ENCODE results near the gene APBA2.

Gene APBA2

DNA sequence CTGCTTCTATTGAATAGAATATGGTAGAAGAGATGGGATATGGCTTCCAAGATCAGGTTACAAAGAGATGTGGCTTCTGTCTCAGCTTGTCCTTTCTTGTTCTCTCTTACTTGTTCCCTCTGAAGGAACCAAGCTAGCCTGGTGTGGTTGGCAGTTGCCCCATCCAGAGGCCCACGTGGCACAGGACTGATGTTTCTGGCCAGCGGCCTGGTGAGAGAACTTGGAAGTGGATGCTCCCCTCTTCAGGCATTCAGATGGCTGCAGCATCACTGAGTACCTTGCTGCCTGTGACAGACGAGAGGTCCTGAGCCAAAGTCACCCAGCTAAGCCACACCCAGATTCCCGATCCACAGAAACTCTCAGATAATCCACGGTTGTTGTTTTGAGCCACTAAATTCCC, 200.2 kb downstream of the APBA2 start:
- DNase-seq (ENCODE audit: low read depth in 3 of 3), result no peak

DNA sequence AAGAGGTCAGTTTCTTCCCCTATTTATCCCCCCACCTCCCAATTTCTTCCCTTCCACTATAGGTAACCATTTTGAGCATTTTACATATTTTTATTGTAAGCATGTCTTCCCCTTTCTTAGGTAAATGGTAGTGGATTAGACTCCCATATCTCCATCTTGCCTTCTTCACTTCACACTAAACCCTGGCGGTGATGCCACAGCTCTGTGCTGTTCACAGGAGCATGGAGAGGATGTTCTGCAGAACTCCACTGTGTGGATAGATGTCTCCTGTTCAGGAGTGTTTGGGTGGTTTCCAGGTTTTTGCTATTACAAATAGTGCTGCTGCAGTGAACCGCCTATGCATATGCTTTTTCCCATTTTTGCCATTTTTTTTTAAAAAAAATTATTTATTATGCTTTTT, 201.1 kb downstream of the APBA2 start:
- DNase-seq (ENCODE audit: low read depth in 3 of 3), result no peak

DNA sequence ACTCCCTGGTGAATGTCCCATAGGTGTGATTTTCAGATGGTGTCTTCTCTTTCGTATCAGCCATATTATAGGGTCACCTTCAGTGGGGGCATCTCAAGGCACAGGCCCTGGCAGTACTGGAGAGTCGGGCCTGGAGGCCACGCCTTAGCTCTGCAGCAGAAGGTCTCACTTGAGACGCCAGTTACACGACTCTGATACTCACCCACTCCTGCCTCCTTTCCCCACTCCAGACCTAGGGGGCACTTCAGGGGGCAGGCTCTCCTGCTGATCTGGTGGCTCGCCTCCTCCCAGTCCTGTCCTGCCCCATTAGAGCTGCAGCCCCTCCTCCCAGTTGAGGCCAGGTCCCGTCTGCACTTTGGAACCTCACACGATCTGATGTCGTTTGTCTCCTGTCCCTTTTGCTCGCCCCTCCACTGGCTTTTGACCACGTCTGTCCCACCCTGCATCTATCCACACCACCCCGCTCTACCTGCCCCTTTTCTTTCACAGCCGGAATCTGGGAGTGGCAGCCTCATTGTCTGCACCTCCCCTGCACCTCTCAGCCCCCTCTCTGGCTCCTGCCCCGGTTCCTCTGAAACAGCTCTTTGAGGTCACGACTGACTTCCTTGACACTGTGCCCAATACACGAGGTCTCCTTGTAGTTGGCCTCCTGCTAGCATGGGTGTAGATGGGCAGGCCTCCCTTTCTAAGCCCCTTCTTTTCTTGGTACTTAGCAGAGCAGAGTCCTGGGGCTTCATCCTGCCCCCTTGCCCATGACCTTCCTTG, 201.9 kb downstream of the APBA2 start:
- DNase-seq (ENCODE audit: low read depth in 3 of 3), result no peak

DNA sequence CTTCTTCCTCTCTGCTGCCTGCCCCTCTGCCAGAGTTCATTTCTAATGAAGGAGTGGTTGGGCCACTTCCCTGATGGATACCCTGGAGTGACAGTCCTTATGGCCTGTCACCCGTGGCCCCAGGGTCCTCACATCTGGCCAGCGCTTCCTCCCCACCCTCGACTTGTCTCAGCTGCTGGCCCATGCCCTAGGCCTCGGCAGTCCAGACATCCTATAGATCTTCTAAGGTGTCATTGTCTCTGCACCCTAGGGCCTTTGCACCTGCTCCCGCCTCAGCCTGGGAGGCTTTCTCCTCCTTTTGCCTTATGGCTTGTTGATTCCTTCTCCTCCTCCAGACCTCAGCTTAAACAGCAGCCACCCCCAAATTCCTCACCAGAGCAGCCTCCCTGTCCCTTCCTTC, 202.9 kb downstream of the APBA2 start:
- no peak for DNase-seq (ENCODE audit: low read depth in 3 of 3)

DNA sequence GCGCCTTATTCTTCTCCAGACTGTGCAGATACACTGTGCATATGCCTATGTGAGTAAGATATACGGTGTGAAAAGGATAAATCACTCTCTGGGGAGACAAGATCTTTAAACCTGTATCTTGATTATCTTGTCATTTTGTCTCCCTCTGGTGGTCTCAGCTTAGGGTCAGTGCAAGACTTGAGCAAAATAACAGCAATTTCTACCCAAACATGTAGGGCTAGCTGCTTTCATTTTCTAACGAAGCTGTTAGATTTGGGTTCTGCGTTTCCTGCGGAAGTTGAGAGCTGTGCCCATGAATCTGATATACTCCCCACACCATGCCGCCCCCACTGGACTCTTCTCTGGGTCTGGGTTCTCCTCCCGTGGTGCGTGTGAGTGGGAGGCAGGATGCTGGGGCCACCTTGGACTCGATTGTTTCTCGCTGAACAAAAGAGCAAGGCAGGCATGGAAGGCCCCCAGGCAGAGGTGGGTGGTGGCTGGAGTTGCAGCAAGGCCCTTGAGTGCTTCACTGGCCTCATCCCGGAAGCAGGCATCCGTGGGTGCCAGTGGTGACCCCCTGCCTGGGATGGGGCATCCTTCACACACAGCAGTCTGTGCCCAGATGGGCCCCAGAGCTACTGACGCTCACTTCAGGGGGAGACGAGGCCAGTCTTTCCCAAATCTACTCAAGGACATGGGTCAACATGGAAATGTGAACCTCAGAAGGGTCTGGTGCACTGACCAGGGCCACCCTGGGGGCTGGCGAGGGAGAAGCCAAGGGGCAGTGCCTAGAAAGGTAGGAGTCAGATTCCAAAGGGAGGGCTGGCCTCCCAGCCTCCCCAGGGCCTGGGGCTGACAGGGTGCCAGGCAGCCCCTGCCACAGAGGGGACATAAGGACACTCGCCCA, 204.2 kb downstream of the APBA2 start:
- DNase-seq (ENCODE audit: low read depth in 3 of 3), result no peak

DNA sequence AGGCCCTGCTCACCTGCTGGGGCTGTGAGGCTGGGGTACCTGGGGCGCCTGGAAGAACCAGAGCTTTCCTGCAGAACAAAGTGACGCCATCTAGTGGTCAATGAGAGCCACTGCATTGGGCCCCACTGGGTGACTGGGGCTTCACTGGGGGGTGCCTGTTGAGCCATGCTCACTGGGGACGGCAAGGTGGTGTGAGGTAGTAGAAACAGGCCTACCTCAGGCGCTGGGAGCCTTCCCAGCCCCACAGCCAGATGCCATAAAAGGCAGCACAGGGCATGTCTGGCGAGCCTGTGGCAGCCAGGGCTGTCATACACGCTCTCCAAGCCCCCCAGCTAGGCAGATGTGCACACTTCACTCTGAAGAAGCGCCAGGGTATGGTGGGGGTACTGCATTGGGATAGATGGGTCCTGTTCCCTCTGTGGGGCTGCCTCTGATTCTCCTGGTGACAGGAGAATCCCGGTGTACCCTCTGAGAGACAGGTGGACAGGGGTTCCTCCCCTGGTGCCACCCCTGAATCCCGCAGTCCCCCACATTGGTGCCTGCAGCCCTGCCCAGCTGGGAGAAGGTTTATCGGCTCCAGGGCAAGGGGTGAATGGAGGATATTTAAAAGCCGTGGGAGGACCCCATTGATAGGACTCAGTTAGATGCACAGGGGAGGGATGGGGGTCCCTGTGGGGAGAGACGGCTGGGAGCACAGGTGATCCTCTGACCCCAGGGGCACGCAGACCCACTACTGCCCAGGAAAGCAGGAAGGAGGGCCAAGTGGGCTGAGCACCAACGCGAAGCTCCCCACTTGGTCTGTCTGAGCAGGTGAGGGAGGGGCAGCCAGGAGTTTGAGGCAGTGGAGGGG, 205.1 kb downstream of the APBA2 start:
- peak; percentile 14 to 50 (median 20) for DNase-seq (ENCODE audit: low read depth in 3 of 3)

DNA sequence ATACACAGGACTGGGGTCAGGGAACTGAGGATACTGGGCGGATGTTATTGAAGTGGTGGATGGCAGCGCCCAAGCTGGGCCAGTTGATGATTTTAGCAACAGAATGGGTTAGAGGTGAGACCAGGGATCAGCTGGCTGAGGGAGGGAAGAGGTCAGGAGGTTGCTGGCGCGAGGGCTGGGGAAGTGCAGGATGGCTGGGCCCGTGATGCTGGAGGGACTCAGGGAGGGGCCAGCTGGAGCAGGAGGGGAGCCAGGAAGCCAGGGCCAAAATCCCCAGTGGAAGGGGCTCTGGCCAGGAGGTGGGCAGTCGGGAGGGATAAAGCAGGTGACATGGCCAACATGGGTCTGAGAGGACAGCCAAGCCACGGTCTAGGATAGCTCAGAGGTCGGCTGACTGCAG, 205.9 kb downstream of the APBA2 start:
- no peak for DNase-seq (ENCODE audit: low read depth in 3 of 3)

DNA sequence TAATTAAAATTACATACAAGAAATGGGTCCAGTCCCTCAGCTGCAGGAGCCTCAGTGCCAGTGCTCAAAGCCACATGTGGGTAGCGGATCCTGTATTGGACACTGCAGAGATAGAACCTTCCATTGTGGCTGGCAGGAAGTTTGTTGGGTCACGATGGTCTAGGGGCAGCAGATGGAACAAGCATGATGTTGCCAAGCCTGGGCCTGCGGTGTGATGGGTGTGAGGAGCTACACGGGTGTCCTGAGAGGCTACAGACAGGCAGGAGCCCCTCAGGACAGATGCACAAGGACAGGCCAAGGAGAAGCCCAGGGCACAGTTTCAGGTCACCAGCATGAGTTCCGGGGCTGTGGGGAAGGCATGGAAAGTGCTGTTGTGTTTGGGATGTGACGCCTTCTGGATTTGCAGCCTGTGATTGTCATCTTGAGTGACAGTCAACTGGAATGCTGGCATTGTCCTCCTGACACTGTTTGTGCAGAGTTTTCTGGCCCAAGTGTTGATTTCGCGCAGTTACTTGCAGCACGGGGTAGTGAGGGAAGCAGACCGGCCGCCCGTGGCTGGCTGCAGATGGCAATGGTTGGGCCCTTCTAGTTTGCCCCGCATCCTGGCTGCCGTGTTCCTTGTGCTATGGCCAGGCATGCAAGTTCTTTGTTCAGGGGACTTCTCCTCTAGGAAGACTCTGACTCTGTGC, 206.7 kb downstream of the APBA2 start:
- DNase-seq (ENCODE audit: low read depth in 3 of 3), result no peak

DNA sequence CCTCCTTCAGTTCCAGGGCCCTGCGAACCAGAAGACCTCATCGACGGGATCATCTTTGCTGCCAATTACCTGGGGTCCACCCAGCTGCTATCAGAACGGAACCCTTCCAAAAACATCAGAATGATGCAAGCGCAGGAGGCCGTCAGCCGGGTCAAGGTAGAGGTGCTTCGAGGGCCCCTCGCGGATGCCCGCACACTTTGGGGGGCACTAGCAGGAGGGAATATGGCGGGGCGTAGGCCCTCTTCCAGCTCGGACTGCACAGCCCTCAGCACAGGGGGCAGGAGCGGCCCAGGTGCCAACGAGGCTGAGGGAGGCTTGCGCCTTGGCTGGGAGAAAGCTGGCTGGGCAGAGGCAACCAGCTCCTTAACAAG, 207.3 kb downstream of the APBA2 start:
- no peak for DNase-seq (ENCODE audit: low read depth in 3 of 3)

DNA sequence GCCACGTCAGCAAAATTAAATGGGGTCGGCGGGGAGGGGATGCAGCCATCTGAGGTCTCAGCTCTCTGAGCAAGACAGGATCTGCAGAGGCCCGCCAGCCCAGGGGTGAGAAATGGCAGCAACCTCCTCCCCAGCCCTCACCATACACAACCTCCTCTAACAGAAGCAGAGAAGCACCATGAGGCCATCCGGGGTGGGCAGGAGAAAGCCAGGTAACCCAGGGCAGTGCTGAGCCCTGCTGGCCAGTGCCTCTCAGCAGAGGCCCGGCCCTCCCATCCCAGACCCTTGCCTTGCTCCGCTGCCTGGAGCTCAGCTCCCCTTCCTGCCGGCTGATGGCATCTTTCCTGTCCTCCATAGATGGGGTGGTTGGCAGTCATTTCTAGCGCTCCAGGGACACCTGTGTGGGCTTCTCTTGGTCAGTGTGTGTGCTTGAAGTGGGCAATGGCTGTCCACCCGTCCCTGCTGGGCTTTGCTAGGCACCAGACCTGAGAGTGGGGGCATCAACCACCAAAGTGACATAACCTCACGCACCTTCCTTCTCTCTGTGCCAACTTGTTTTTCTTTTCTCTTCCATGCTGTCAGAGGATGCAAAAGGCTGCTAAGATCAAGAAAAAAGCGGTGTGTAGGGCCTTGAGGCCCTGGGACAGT, 208.0 kb downstream of the APBA2 start:
- DNase-seq (ENCODE audit: low read depth in 3 of 3), result no peak

DNA sequence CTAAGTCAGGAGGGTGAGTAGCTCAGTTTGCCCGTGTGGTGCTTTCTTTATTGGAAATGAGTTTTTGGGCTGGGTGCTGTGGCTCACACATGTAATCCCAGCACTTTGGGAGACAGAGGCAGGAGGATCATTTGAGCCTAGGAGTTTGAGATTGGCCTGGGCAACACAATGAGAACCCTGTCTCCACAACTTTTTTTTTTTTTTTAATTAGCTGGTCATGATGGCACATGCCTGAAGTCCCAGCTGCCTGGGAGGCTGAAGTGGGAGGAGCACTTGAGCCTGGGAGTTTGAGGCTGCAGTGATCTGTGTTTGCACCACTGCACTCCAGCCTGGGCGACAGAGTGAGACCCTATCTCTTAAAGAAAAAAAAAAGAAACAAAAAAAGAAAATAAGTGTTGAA, 208.9 kb downstream of the APBA2 start:
- DNase-seq (ENCODE audit: low read depth in 3 of 3), result no peak

DNA sequence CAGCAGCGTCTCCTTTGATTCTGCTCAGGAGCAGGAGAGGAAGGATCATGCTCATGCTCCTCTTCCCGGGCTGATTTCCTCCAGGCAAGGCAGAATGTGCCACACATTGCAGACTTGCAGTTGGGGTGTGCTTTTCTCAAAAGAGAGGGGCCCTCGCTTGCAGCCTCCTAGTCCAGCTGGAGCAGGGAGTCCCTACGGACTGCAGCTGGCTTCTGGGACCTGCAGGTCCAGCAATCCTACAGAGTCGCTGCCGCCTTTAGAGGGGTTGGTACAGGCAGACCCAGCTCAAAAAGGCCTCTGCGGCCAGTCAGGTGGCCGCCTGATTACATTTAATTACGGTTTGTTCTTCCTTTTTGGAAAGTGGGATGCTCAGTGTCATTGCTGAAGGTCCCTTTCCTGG, 210.0 kb downstream of the APBA2 start:
- no peak for DNase-seq (ENCODE audit: low read depth in 3 of 3)

DNA sequence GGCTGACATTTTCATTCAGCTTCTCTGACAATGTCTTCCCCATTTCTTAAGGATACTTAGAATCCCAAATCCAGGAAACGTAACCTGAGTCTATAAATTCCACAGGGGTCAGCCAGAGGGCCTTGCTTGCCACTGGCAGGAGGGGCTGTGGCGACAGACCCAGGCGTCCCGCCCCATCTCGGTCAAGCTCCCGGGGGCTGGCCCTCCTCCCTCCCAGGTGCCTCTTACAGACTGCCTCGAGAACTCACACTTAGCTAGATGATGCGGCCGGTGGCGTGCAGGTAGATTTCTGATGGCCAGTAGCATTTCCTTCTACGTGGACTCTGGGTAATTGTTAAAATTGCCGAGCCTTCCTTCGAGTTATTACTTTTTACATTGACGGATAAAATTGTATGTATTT, 211.4 kb downstream of the APBA2 start:
- no peak for DNase-seq (ENCODE audit: low read depth in 3 of 3)

DNA sequence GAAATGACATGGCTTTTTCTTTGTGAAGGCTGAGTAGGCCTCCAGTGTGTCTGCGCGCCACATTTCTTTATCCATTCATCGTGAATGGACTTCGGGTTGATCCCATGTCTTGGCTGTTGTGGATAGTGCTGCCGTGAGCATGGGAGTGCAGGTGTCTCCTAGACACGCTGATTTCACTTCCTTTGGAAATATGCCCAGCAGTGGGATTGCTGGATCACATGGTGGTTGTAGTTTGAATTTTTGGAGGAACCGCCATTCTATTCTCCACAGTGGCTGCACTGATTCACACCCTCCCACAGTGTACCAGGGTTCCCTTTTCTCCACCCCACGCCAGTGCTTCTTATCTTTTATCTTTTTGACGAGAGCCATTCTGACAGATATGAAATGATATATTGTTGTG, 212.2 kb downstream of the APBA2 start:
- DNase-seq (ENCODE audit: low read depth in 3 of 3), result no peak

DNA sequence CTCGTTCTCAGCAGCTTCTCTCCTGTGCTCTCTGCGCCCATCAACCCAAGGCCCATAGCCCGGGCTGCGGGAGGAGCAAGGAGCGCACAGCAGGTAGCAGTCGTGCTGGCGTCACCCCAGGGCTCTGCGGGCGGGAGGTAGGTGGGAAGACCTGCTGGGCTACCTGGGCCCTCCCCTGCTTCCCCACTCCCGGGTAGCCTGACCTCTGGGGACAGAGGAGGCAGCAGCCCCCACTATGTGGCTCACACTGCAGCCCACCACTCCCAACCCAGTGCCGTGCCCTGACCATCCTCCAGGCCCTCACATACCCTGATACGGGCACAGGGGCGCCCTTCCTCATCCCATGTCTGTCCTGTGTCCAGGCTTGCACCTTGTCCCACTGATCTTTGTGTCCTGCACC, 212.9 kb downstream of the APBA2 start:
- DNase-seq (ENCODE audit: low read depth in 3 of 3), result no peak

DNA sequence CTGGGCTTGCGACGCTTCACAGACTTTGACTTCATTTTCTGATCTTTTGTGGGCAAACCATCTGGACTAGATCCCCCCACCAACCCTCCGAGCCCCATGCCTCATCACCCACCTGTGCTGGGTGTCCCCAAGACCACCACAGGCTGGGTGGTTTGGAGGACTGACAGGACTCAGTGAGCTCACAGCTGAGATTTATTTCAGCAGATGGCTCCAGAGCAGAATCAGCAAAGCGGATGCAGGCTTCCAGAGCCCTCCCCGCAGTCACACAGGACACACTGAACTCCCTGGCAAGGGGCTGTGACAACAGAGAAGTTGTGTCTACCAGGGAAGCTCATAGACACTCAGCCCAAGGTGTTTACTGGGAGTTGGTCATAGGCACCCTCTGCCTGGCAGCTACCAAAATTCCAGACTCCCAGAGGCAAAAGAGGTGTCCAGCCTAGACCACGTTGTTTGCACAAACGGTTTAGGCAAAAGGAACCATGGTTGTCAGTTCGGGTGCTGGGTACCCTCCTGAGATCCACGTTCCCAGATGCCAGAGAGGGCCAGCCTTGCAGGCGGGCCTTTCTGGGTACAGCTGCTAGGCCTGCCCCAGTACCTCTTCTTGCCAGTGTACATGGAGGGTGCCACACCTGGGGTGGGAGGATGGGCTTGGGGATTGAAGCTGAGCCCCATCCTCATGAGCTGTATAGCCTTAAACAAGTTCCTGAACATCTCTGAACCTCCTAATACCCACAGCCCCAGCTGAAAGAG, 213.5 kb downstream of the APBA2 start:
- DNase-seq (ENCODE audit: low read depth in 3 of 3), result no peak

DNA sequence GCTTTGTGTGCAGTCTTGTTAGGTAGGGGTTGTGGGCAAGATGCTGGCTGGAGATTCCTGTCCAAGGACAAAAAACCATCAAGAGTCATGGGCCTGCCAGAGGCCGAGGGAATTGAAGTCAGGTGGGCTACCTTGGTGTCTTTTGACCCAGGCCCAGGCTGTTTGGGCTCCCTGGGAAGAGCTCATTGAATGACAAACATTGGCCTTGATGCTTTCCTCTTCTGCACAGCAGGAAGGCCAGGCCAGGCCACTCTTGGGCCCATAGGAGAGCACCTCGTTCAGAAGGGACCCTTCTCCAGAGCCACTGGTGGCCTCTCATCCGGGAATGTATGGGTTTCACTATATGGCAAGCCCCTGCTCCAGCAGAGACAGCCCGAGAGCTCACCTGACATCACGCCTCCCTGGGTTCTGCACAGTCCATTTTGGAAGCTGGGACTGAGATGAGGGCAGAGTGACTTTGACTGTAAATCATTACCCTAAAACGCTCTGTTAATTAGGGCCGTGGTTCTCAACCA, 214.8 kb downstream of the APBA2 start:
- DNase-seq (ENCODE audit: low read depth in 3 of 3), result no peak

DNA sequence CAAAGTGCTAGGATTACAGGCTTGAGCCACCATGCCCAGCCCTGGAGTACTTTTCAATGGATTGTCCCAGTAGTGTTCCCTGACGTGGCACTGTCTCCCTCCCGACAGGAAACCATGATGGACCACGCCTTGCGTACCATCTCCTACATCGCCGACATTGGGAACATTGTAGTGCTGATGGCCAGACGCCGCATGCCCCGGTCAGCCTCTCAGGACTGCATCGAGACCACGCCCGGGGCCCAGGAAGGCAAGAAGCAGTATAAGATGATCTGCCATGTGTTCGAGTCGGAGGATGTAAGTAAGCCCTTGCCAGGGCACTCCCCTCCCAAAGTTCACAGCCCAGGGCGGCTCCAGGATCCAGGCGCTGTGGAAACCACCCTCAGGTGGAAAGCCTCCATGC, 215.7 kb downstream of the APBA2 start:
- DNase-seq (ENCODE audit: low read depth in 3 of 3), result no peak

DNA sequence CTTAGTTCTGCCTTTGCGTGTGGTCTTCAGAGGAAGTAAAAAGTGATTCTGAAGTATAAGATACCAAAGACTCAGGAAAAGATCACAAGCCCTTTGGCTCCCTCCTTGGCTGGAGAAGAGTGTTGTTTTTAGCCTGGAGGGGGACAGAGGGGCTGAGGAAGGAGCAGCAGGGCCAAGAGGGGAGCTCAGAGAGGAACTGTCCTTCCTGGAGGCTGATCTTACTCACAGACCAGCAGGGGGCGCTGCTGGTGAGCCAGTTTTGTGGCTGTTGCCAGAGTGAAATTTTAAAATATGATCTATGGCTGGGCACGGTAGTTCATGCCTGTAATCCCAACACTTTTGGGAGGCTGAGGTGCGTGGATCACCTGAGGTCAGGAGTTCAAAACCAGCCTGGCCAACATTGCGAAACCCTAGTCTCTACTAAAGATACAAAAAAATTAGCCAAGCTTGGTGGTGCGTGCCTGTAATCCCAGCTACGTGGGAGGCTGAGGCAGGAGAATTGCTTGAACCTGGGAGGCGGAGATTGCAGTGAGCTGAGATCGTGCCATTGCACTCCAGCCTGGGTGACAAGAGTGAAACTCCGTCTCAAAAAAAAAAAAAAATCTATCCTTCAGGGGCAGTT, 216.5 kb downstream of the APBA2 start:
- DNase-seq (ENCODE audit: low read depth in 3 of 3), result peak; percentile 32 to 60 (median 33)

Measured in stimulated activated CD4-positive, alpha-beta T cell treated with anti-CD3 and anti-CD28 coated beads, TNF-alpha, amount 100 ng/mL, for 48 hours (primary cell).